ENCODE results near the gene CNTN1.
A peak's percentile ranks its signal among the peaks of the same experiment; 100 is the strongest.
"Not testable (repeated sequence)": the region's sequence is repeated elsewhere in the genome, so short reads cannot be mapped to it uniquely, and the experiment has no call there.

Gene CNTN1

GRCh38 chr12:40727774-40728483, 35.7 kb downstream of the CNTN1 start:
- CTCF ChIA-PET: interaction anchor here (0.6 kb wide), 1 partner anchor 1657 kb away, joined by 3 read pairs; no protein-coding TSS in a partner anchor
- no peak for TF ChIP-seq CTCF (conservative IDR thresholded peaks at IDR 0.05; ENCODE audit: low read depth)
- DNase-seq (ENCODE audit: low spot score): peak; percentile 6
- H3K27ac ChIP-seq: no peak overlapping the region
- POLR2A ChIA-PET (ENCODE audit: low non-redundant PET): no interaction called here

- ChIA-PET POLR2A (ENCODE audit: low non-redundant PET) (no interaction called here), CTCF (no interaction called here)
- no peak for TF ChIP-seq CTCF (conservative IDR thresholded peaks at IDR 0.05; ENCODE audit: low read depth)
- no peak overlapping the region for H3K27ac ChIP-seq
- DNase-seq (ENCODE audit: low spot score): no peak
Observed at GRCh38 chr12:40730281-40730680, 38.0 kb downstream of the CNTN1 start.

DNA sequence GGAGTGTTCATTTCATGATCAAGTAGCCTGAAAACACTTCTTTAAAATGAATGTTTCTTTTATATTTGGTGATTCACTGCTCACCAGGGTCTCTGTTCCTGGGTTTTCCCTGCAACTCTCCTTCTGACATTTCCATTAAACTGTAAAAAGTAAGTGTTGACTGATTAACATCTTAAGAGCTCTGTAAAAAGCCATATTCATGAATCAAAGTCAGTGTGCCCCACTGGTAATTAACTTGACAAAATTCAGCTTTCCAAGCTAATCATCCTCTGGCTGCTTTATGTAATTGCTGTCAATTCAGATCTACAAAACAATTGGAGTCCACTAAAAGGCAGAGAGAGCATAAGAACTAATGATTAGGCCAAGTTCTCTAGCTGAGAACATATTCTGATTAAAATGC, 41.6 kb downstream of the CNTN1 start:
- no peak for TF ChIP-seq CTCF (conservative IDR thresholded peaks at IDR 0.05; ENCODE audit: low read depth)
- ChIA-PET POLR2A (ENCODE audit: low non-redundant PET) (no interaction called here), CTCF (no interaction called here)
- no peak for DNase-seq (ENCODE audit: low spot score)
- H3K27ac ChIP-seq: no peak overlapping the region

DNA sequence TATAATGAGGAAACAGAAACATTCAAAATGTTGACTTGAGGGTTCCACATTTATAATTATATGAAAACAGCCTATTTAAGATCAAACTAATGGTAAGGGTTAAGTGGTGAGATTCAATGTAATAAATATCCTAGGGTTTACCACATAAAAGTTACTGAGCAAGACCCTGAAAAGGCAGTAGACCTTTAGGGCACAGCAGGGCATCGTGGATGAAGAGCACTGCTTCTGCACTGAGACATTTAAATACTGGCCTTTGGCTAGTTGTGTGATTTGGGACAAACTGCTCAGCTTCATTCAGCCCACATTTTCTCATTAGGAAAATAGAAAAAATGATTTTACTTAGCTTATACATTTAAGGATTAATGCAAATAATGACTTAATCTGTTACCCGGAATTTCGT, 42.0 kb downstream of the CNTN1 start:
- H3K27ac ChIP-seq: no peak overlapping the region
- no peak for DNase-seq (ENCODE audit: low spot score)
- no peak for TF ChIP-seq CTCF (conservative IDR thresholded peaks at IDR 0.05; ENCODE audit: low read depth)
- CTCF ChIA-PET: no interaction called here
- POLR2A ChIA-PET (ENCODE audit: low non-redundant PET): no interaction called here

DNA sequence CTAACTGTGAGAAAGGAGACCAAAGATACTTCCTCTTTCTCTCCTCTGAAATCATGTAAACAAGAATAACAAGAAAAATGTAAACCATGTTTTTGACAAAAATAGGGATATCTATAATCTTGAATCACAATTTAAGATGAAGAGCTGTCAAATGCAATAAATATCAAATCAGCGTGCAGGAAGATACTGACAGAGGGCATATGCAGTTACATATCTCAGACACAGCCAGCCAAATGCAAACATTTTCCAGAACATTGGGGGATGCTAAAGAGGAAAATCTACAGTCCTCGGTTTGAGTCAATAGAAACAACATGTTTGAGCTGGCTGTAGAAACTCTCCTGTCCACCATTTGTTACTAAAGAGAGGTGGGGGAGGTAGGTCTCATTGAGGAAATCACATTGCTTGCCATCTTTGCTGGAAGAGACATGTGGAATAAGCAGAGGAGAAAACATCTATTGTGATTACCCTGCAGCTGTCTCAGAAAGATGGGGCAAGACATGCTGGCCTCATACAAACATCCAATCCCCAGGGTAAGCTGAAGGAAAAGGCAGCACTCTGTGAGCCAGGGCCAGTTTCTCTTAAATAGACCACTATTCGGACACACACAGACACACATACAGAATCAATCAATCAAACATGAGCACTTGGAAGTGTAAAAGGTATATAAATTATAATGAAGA, 43.5 kb downstream of the CNTN1 start:
- no peak overlapping the region for H3K27ac ChIP-seq
- ChIA-PET POLR2A (ENCODE audit: low non-redundant PET) (no interaction called here), CTCF (interaction anchor here (0.7 kb wide), 1 partner anchor 384 kb away, joined by 3 read pairs; no protein-coding TSS in a partner anchor)
- TF ChIP-seq CTCF (conservative IDR thresholded peaks at IDR 0.05; ENCODE audit: low read depth): no peak
- DNase-seq (ENCODE audit: low spot score): no peak

- DNase-seq (ENCODE audit: low spot score); H3K27ac ChIP-seq; CTCF ChIA-PET; POLR2A ChIA-PET (ENCODE audit: low non-redundant PET): not testable (repeated sequence)
Observed at GRCh38 chr12:40737416-40737815, 45.2 kb downstream of the CNTN1 start.

DNA sequence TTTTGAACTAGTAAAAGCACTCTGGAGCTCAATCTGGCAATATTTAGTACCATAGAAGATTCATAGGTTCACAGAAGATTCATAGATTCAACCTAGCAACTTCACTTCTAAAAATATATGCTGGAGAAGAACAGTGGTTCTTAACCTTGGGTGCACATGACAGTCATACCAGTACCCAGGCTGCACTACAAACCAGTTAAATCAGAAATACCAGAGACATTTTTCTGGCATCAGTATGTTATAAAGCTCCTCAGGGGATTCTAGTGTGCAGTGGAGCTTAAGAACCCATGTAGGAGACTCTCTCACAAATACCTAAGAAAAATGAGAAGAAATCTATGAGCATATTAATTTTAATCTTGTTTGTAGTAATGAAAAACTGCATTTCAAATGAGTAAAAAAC, 46.6 kb downstream of the CNTN1 start:
- CTCF ChIA-PET: interaction anchor here (0.5 kb wide), 1 partner anchor 170 kb away, joined by 3 read pairs; no protein-coding TSS in a partner anchor
- no peak overlapping the region for H3K27ac ChIP-seq
- TF ChIP-seq CTCF (conservative IDR thresholded peaks at IDR 0.05; ENCODE audit: low read depth): no peak
- no peak for DNase-seq (ENCODE audit: low spot score)
- POLR2A ChIA-PET (ENCODE audit: low non-redundant PET): no interaction called here
